Activated T-cell treated with anti-CD3 and anti-CD28 coated beads for 1 hour (primary cell): Measurements from ENCODE around the gene TNFSF9.

Source experiments
- DNase-seq: peaks from one replicate; pipeline ENCODE4 v3.0.0-alpha.2; 2020; ENCODE audit warnings: low read depth

The TNFSF9 gene

GRCh38 chr19:6530386-6531162 lies at the start of gene TNFSF9:
TNFSF9 (plus strand) TSS chr19:6531026; CDS start chr19:6531037, 11 bp downstream.
- peak; percentile 74 for DNase-seq

- DNase-seq = peak; percentile 63
Measured at GRCh38 chr19:6481541-6482342, 49.1 kb upstream of the TNFSF9 start, which contains the start of gene DENND1C. DENND1C (minus strand) TSS chr19:6481787; CDS start chr19:6481695, 92 bp downstream.

- no peak for DNase-seq
Measured at GRCh38 chr19:6482343-6482686, 48.5 kb upstream of the TNFSF9 start.

- no peak for DNase-seq
Measured at GRCh38 chr19:6483235-6483634, 47.6 kb upstream of the TNFSF9 start.

- DNase-seq = no peak
Measured at GRCh38 chr19:6484230-6484629, 46.6 kb upstream of the TNFSF9 start.

GRCh38 chr19:6484831-6485230 lies 46.0 kb upstream of the TNFSF9 start:
- DNase-seq = no peak

- no peak for DNase-seq
Measured at GRCh38 chr19:6489278-6490061, 41.4 kb upstream of the TNFSF9 start.

GRCh38 chr19:6490134-6490533 lies 40.7 kb upstream of the TNFSF9 start:
- DNase-seq = no peak

- no peak for DNase-seq
Measured at GRCh38 chr19:6491802-6492592, 38.8 kb upstream of the TNFSF9 start.

GRCh38 chr19:6494438-6495036 lies 36.3 kb upstream of the TNFSF9 start:
- DNase-seq = no peak

- DNase-seq = no peak
Measured at GRCh38 chr19:6495947-6496346, 34.9 kb upstream of the TNFSF9 start.

GRCh38 chr19:6498294-6499036 lies 32.4 kb upstream of the TNFSF9 start:
- DNase-seq = no peak

GRCh38 chr19:6499052-6499790 lies 31.6 kb upstream of the TNFSF9 start:
- no peak for DNase-seq

GRCh38 chr19:6500837-6501739 lies 29.7 kb upstream of the TNFSF9 start:
- DNase-seq = no peak

- DNase-seq = peak; percentile 24
Measured at GRCh38 chr19:6501740-6502648, 28.8 kb upstream of the TNFSF9 start, which contains the start of gene TUBB4A. TUBB4A (minus strand) TSS chr19:6502309; CDS start chr19:6502212, 97 bp downstream.

- DNase-seq = no peak
Measured at GRCh38 chr19:6503407-6504201, 27.2 kb upstream of the TNFSF9 start.
